ENCODE results near the gene ARHGAP42.

GRCh38 chr11:100851584-100852152, 164.6 kb downstream of the ARHGAP42 start:
- TF ChIP-seq ZNF565 (CRISPR knock-in tag; conservative IDR thresholded peaks at IDR 0.05; ENCODE audit: low read depth) (no peak), TSHZ2 (CRISPR knock-in tag; IDR thresholded peaks at IDR 0.05) (no peak), CSDC2 (CRISPR knock-in tag; IDR thresholded peaks at IDR 0.05) (no peak), TCF4 (CRISPR knock-in tag; IDR thresholded peaks at IDR 0.05; ENCODE audit: borderline replicate concordance) (no peak), OSR1 (CRISPR knock-in tag; IDR thresholded peaks at IDR 0.05) (no peak), SNAI2 (CRISPR knock-in tag; IDR thresholded peaks at IDR 0.05) (no peak)
